HG02678 (cell line): Measurements from ENCODE around the gene CLGN.

Source experiments
- ATAC-seq: cut with Tn5 transposase; IDR thresholded peaks from one replicate; pipeline ENCODE4 v1.9.1; 2021; ENCODE audit warnings: mild to moderate bottlenecking, moderate library complexity; ENCODE audit not compliant: unreplicated experiment

The CLGN gene

DNA sequence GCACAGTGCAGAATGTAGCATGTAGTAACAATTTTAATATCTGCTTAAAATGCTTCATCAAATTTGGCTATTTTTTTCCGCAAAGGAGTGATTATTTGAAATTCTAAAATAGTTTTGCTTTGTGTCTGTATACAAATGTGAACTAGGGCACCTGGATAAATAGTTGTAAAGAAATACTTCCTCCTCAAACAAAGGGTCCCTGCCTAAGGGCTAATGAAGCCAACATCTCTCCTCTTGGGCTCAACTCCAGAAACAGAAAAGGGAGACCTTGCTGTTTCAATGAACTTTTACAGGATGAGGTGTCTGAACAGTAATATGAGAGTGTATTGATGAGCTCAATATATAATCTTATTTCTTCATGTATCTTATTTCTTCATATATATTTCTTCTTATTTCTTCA, 84.8 kb downstream of the CLGN start:
- no peak for ATAC-seq
